Heart left ventricle (tissue), 13 donors: ENCODE measurements around the gene SLC8A3.

Source experiments
- CTCF ChIP-seq, 12 donors: fragments of 200-600 bp; sonication (generic) in 4 of 12; IDR thresholded peaks; one replicate each; pipeline versions ENCODE4 v1.5.0 to v1.8.0; 2018 to 2022; ENCODE audit warnings: antibody characterized with exemption in 12 of 12, mild to moderate bottlenecking in 5 of 12
- POLR2A ChIP-seq, 2 donors: fragments of 450-650 bp; IDR thresholded peaks; one replicate each; pipeline ENCODE4 v1.6.1; 2017; ENCODE audit warnings: antibody characterized with exemption in 2 of 2, mild to moderate bottlenecking in 2 of 2, moderate library complexity in 2 of 2
- donor health status: ischemic (EF 13 %, LVEDD 7.1; RV severe dilation, severe dysfunction).
- donor health status: DM: no; HTN: yes; CAD: no.
- donor health status: DM: no; HTN: no; CAD: no.
- donor health status: ischemic (EF 25% LVEDD 6.9; RV normal size, moderate dysfunction).
- donor health status: ischemic (EF 25% LVEDD 5.7; RV mildly dilated, moderate dysfunction).
- donor health status: ischemic (EF 35%, LVEDD 5.7; RV mildly dilated, moderate dysfunction).
- donor health status: nonischemic (EF 11% LVEDD 7.7; RV severe dilation, severe dysfunction).
- donor health status: DM: yes; HTN: yes; CAD: no.
- donor health status: PGD.
- donor health status: ischemic (EF 29% LVEDD 5.4; RV normal size, mild dysfunction).
- donor health status: nonischemic (EF 23%, LVEDD 6.1; RV moderate dilation, normal function).

- TF ChIP-seq POLR2A (IDR thresholded peaks at IDR 0.05), result no peak
- peak; percentile 80 to 91 (median 87) for TF ChIP-seq CTCF (IDR thresholded peaks at IDR 0.05)
Observed at GRCh38 chr14:70027785-70028428, 160.8 kb downstream of the SLC8A3 start.
